GM23248 (cell line): Measurements from ENCODE around the gene MACROD2.
"Not testable (repeated sequence)": the region's sequence is repeated elsewhere in the genome, so short reads cannot be mapped to it uniquely, and the experiment has no call there.

Source experiments
- EZH2 ChIP-seq: fragments of 200-600 bp; sonication (generic); IDR thresholded peaks from 2 replicates; pipeline ENCODE4 v1.6.1; 2018; ENCODE audit warnings: antibody characterized with exemption, mild to moderate bottlenecking; ENCODE audit not compliant: insufficient read depth, poor library complexity, severe bottlenecking
- EZH2phosphoT487 ChIP-seq: fragments of 200-600 bp; sonication (generic); IDR thresholded peaks from 2 replicates; pipeline ENCODE4 v1.6.1; 2018; ENCODE audit warnings: antibody characterized with exemption, moderate library complexity, mild to moderate bottlenecking, low read depth; ENCODE audit not compliant: insufficient read depth

DNA sequence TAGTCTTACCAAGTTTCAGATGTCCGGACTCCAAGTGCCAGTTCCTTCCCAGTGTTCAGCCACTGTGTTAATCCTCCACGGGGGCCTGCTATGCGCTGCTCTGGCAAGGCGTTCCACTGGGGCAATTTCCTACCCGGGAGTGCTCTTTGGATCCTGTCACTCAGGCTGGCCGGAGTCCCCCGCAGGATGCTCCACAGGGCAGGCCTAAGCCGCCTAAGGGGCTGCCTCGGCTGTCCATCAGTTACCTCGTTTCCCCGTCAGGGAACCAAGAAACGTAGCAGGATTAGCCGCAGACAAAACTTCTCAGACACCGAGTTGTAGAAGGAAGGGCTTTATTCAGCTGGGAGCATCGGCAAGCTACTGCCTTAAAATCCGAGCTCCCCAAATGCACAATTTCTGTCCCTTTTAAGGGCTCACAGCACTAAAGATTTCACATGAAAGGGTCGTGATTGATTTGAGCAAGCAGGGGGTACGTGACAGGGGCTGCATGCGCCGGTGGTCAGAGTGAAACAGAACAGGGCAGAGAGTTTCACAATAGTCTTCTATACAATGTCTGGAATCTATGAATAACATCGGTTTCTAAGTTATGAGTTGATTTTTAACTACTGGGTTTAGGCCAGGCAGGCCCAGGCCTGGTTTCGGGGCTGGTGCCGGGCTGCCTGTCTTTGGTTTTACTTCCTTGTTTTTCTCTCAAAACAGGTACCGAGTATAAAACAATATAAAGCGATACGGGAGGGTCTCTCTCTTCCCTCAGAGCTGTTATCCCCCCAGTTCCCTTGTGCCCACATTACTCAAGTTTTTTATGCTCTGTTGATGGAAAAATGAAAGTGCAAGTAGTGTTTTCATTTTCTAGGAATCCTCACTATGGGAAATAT, 1990.4 kb downstream of the MACROD2 start:
- not testable (repeated sequence) for TF ChIP-seq EZH2phosphoT487, EZH2
